ENCODE measurements around the gene FBXO40. TPM values are rescaled to one million over a fixed set of nuclear protein-coding genes. Genes with fewer than 3 reads are reported as not detected.
A peak's percentile ranks its signal among the peaks of the same experiment; 100 is the strongest.

FBXO40 gene
- total RNA-seq, 6 experiments from 2014 or later = 0.07 to 0.10 TPM; not detected in 4

DNA sequence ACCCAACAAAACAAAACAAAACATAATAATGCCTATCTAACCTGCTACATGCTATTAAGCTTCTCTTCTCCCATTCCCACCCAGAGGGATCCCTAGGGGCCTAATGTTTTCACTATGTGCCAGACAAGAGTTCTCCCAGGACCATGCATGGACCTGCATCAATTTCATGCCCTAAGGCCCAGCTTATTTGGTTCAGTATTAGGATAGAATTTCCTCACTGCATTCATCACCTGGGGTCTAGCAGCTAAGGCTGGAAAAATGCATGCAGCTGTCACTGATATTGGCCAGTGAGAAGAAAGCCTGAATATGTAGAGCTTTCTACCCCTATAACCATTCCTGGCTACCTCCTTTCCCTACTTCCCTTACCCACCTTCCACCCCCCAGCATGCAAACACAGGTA, 69.6 kb downstream of the FBXO40 start:
- no peak overlapping the region for H3K4me3 ChIP-seq
- peaks cover 0 to 48% (median 27%) of the 10 kb centered on the region in 4 donors for H3K36me3 ChIP-seq
- intact Hi-C loops (cut with DNase I) = no loop called here
- H3K27ac ChIP-seq = no peak overlapping the region
- TF ChIP-seq, protein P1, sequence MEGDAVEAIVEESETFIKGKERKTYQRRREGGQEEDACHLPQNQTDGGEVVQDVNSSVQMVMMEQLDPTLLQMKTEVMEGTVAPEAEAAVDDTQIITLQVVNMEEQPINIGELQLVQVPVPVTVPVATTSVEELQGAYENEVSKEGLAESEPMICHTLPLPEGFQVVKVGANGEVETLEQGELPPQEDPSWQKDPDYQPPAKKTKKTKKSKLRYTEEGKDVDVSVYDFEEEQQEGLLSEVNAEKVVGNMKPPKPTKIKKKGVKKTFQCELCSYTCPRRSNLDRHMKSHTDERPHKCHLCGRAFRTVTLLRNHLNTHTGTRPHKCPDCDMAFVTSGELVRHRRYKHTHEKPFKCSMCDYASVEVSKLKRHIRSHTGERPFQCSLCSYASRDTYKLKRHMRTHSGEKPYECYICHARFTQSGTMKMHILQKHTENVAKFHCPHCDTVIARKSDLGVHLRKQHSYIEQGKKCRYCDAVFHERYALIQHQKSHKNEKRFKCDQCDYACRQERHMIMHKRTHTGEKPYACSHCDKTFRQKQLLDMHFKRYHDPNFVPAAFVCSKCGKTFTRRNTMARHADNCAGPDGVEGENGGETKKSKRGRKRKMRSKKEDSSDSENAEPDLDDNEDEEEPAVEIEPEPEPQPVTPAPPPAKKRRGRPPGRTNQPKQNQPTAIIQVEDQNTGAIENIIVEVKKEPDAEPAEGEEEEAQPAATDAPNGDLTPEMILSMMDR (IDR thresholded peaks at IDR 0.05) = no peak
- no peak for TF ChIP-seq POLR2A (IDR thresholded peaks at IDR 0.05)
- H3K9me3 ChIP-seq = no peaks in the 10 kb centered on the region
- no peaks in the 10 kb centered on the region for H3K4me1 ChIP-seq
- ATAC-seq = no peak
- H3K27me3 ChIP-seq = no peaks in the 10 kb centered on the region
- no peak for DNase-seq

DNA sequence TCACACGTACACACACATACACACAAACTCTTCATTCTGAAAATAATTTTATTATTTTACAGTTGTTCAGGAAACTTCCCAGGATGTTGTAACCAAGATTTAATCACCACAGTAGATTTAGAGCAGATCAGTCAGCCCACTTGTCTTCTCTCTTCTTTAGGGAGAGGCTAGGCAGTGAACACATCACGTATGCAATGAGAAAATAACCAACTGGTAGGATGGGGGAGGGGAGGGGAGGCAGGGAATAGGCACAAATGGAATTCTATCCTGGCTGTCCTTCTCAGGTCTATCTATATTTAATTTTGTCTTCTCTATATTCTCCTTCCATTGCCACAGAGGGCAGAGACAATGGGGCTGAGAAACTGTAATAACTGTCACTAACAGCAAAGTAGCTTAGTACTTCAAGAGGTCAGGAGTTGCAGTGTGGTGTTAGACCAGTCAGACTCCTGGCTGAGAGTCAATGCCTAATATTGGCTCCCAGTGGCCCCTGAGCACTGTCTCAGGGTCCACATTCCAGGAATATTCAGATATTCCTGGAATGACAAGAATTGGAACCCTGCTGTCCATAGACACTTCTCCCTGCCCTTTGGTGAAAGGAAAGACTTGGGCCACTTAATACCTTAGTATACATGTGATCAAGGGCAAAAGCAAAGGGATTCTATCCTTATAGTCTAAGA, 70.1 kb downstream of the FBXO40 start:
- intact Hi-C loops (cut with DNase I) = no loop called here
- no peak for DNase-seq
- H3K4me3 ChIP-seq = no peak overlapping the region
- H3K27ac ChIP-seq = no peak overlapping the region
- H3K27me3 ChIP-seq = no peaks in the 10 kb centered on the region
- no peak for ATAC-seq
- no peaks in the 10 kb centered on the region for H3K4me1 ChIP-seq
- peaks cover 0 to 54% (median 29%) of the 10 kb centered on the region in 4 donors for H3K36me3 ChIP-seq
- H3K9me3 ChIP-seq = no peaks in the 10 kb centered on the region
- no peak for TF ChIP-seq POLR2A (IDR thresholded peaks at IDR 0.05)
- TF ChIP-seq, protein P1 (IDR thresholded peaks at IDR 0.05) = no peak
- 69% methylated on average over 2 of the region's 2 CpGs for WGBS (ENCODE audit: insufficient coverage, low coverage, low lambda C conversion rate, missing lambda C conversion rate)

DNA sequence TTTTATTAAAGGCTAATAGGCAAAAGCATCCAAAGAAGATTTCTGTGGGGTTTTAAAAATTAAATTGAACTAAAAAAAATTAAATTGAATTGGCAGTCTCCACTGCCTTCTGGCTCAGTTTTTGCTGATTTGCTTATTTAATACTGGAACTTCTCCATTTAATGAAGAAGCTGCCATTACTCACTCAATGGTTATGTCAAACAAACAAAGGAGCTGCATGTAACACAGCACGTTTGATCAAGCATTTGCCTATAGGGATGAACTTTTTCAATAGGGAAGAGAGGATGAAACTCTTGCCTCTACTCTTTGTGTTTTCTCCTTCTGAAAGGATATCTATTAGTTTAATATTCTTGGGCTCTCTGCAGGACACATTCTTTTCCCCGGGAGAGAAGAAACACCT, 72.3 kb downstream of the FBXO40 start:
- Histone ChIP-seq H3K4me3 (no peak overlapping the region), H3K27ac (no peak overlapping the region), H3K4me1 (no peaks in the 10 kb centered on the region), H3K9me3 (no peaks in the 10 kb centered on the region), H3K27me3 (no peaks in the 10 kb centered on the region), H3K36me3 (peaks cover 0 to 64% (median 29%) of the 10 kb centered on the region in 4 donors)
- no peak for DNase-seq
- WGBS (ENCODE audit: insufficient coverage, low coverage, low lambda C conversion rate, missing lambda C conversion rate) = 86% methylated on average over 2 of the region's 2 CpGs
- TF ChIP-seq POLR2A (IDR thresholded peaks at IDR 0.05) = no peak
- TF ChIP-seq, protein P1 (IDR thresholded peaks at IDR 0.05) = no peak
- no peak for ATAC-seq
- intact Hi-C loops (cut with DNase I) = no loop called here

DNA sequence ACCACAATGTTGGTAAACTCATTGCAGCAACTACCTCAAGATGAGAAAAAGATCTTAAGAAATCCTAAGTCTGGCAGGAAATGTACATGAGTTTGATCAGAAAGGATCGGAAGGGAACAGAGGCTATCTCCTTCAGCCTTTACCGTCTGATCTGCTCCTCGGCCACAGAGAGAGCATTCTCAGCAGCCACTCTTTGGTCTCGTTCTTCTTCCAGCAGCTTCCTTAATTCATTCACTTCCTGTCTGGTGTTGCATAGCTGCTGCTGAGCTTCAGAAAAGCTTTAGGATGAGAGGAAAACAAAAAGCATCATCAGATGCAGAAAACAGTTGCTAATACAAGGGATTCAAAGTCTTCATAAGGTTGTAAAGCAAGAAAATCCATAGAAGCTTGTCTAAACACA, 74.2 kb downstream of the FBXO40 start:
- no peak for DNase-seq
- no peaks in the 10 kb centered on the region for H3K27me3 ChIP-seq
- no peak for TF ChIP-seq POLR2A (IDR thresholded peaks at IDR 0.05)
- TF ChIP-seq, protein P1 (IDR thresholded peaks at IDR 0.05) = no peak
- H3K4me3 ChIP-seq = no peak overlapping the region
- H3K4me1 ChIP-seq = no peaks in the 10 kb centered on the region
- H3K36me3 ChIP-seq = peaks cover 0 to 72% (median 33%) of the 10 kb centered on the region in 4 donors
- no peaks in the 10 kb centered on the region for H3K9me3 ChIP-seq
- H3K27ac ChIP-seq = no peak overlapping the region
- ATAC-seq = peak; percentile 31 to 51 (median 41)
- 71% methylated on average over 4 of the region's 4 CpGs for WGBS (ENCODE audit: insufficient coverage, low coverage, low lambda C conversion rate, missing lambda C conversion rate)
- intact Hi-C loops (cut with DNase I) = no loop called here

DNA sequence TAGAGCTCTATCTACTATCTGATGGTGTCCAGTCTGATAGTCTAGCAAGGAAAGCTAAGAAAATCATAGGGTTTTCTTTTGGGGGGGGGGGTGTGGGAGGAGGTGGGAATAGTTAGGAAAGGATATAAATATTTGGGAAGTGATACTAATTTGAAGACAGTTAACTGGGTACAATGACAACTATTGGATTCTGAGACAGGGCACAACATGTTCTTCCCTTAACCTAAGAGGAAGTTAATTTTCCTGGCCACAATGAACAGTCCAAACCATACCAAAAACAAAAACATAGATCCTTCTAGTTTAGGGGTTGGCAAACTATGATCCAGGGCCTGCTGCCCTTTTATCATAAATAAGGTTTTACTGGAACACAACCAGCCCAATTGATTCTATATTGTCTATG, 77.5 kb downstream of the FBXO40 start:
- peak in 2 of 4 donors; percentile 40 to 47 for ATAC-seq
- no peak for DNase-seq
- Histone ChIP-seq H3K36me3 (peaks cover 0 to 72% (median 26%) of the 10 kb centered on the region in 4 donors), H3K4me1 (no peaks in the 10 kb centered on the region), H3K27ac (no peak overlapping the region), H3K27me3 (no peaks in the 10 kb centered on the region), H3K4me3 (no peak overlapping the region), H3K9me3 (no peaks in the 10 kb centered on the region)
- intact Hi-C loops (cut with DNase I) = no loop called here
- TF ChIP-seq POLR2A (IDR thresholded peaks at IDR 0.05) = no peak

All from right lobe of liver (tissue), 6 donors.